Ovary (tissue), 3 donors: ENCODE results near the gene TRDMT1.

Experiments
- POLR2A ChIP-seq: fragments of 450-650 bp; IDR thresholded peaks from one replicate; pipeline ENCODE4 v1.6.1; 2017; ENCODE audit warnings: antibody characterized with exemption, mild to moderate bottlenecking, moderate library complexity
- TF ChIP-seq, protein P1 (sequence below), 3 donors: fragments of 450-650 bp in 2 of 3; fragments of 200-600 bp in 1 of 3; IDR thresholded peaks; one replicate each; pipeline versions ENCODE4 v1.5.1 to v1.8.0; 2016 to 2022; ENCODE audit warnings: antibody characterized with exemption in 3 of 3, mild to moderate bottlenecking in 1 of 3
- donor health status: DM: no; HTN: no; CAD: no.

DNA sequence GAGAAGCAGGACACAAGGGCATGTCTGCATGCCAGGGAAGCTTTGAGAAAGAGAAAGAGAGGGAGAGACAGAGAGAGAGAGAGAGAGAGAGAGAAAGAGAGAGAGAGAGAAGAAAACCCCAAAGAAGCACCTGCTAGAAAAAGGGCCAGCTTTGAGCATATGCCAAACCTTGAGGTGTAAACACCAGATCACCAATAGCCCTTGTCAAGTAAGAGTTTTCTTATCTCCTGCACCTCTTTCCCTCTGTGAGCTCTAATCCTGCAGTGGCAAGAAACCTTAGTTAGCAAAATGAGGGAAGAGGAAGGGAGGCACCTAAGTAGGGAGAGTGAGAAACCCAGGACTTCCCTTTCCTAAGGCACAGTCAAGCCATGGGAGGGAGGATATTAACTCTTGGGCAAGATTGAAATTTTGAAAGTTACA, 11.3 kb upstream of the TRDMT1 start:
- TF ChIP-seq POLR2A, result no peak
- TF ChIP-seq, protein P1, sequence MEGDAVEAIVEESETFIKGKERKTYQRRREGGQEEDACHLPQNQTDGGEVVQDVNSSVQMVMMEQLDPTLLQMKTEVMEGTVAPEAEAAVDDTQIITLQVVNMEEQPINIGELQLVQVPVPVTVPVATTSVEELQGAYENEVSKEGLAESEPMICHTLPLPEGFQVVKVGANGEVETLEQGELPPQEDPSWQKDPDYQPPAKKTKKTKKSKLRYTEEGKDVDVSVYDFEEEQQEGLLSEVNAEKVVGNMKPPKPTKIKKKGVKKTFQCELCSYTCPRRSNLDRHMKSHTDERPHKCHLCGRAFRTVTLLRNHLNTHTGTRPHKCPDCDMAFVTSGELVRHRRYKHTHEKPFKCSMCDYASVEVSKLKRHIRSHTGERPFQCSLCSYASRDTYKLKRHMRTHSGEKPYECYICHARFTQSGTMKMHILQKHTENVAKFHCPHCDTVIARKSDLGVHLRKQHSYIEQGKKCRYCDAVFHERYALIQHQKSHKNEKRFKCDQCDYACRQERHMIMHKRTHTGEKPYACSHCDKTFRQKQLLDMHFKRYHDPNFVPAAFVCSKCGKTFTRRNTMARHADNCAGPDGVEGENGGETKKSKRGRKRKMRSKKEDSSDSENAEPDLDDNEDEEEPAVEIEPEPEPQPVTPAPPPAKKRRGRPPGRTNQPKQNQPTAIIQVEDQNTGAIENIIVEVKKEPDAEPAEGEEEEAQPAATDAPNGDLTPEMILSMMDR (IDR thresholded peaks at IDR 0.05), result no peak
